Bronchial epithelial cell (primary cell): ENCODE measurements around the gene TAS2R10. TPM values are rescaled to one million over a fixed set of nuclear protein-coding genes. Genes with fewer than 3 reads are reported as not detected.
"Not testable (repeated sequence)": the region's sequence is repeated elsewhere in the genome, so short reads cannot be mapped to it uniquely, and the experiment has no call there.

Experiments
- DNase-seq: peaks from one replicate; pipeline ENCODE4 v3.0.0-alpha.2; 2010; ENCODE audit warnings: low read depth
- FAIRE-seq: peaks from 2 replicates; lab custom pipeline; 2011; peaks lifted over from hg19 to GRCh38; lab: Jason Lieb, UNC
- H3K27me3 ChIP-seq: 2 replicates; pipeline ENCODE4 v1.5.1; 2011; ENCODE audit warnings: low read length; ENCODE audit not compliant: control insufficient read depth, insufficient read depth
- H3K36me3 ChIP-seq: 2 replicates; pipeline ENCODE4 v1.5.1; 2011; ENCODE audit warnings: low read length; ENCODE audit not compliant: control insufficient read depth, insufficient read depth
- H3K4me3 ChIP-seq: 2 replicates; pipeline ENCODE4 v1.5.1; 2011; ENCODE audit warnings: mild to moderate bottlenecking, low read depth, low read length, control low read depth
- total RNA-seq: library from RNA; depleted of rRNA; stranded (reverse); fragments of >200 nt; gene quantifications from 2 replicates; pipeline ENCODE4 v1.2.1, GENCODE V29; 2014
- TF ChIP-seq, protein P1 (sequence below): IDR thresholded peaks from 2 replicates; pipeline ENCODE4 v1.5.1; 2011; ENCODE audit warnings: mild to moderate bottlenecking, moderate library complexity, low read length, control low read depth, inconsistent platforms; ENCODE audit not compliant: insufficient read depth, severe bottlenecking

The TAS2R10 gene
- total RNA-seq, 1 donor from 2014 or later, result 0.26 TPM

DNA sequence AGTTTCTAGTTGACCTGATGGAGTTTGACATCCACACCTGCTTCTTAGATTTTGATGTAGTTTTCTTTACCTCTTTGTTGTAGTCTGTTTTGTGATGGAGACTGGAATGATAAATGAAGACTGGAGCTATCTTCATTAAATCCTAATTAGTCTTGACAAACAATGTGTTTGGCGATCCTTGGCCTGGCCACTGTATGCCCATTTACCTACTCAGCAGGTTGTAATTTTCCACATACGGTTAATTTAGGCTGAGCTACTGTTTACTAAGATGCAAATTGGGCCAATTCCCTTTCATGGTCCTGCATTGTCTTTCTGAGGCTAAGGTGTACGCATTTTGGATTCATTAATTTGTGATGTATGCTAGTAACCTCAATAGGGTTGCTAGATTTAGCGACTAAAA is 23.6 kb downstream of the TAS2R10 start, which contains the start of gene TAS2R7:
Gene TAS2R7 (minus strand): TSS at position 41 of the 400 bp plus-strand sequence. CDS start 57 bp downstream, outside the sequence.
- no peak within 1 kb of the TSS for H3K4me3 ChIP-seq
- no peak for FAIRE-seq
- no peak for DNase-seq
- TF ChIP-seq, protein P1, sequence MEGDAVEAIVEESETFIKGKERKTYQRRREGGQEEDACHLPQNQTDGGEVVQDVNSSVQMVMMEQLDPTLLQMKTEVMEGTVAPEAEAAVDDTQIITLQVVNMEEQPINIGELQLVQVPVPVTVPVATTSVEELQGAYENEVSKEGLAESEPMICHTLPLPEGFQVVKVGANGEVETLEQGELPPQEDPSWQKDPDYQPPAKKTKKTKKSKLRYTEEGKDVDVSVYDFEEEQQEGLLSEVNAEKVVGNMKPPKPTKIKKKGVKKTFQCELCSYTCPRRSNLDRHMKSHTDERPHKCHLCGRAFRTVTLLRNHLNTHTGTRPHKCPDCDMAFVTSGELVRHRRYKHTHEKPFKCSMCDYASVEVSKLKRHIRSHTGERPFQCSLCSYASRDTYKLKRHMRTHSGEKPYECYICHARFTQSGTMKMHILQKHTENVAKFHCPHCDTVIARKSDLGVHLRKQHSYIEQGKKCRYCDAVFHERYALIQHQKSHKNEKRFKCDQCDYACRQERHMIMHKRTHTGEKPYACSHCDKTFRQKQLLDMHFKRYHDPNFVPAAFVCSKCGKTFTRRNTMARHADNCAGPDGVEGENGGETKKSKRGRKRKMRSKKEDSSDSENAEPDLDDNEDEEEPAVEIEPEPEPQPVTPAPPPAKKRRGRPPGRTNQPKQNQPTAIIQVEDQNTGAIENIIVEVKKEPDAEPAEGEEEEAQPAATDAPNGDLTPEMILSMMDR, result no peak
- H3K36me3 ChIP-seq, result no peaks in the 10 kb centered on the region
- H3K27me3 ChIP-seq, result peaks cover 2% of the 10 kb centered on the region

DNA sequence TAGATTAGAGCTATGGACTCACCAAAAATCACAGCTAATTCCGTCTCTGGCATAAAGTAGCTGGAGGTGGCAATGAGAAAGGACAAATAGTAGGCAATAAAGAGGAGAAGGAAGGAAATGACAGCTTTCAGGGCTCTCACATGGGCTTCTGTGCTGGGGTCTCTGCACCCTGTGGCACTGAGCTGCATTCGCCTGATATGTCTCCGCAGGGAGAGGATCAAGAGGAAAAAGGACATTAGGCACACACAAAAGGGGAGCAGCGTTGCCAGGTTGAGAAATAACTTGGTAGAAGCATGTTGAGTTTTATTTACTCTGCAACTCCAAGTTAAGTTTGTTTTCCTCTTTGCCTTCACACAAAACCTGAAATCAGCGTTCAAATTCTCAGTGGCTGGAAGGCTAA is 24.4 kb downstream of the TAS2R10 start:
- H3K36me3 ChIP-seq, result no peaks in the 10 kb centered on the region
- peaks cover 2% of the 10 kb centered on the region for H3K27me3 ChIP-seq
- H3K4me3 ChIP-seq, result no peak overlapping the region
- no peak for DNase-seq
- FAIRE-seq, result peak; percentile 7
- TF ChIP-seq, protein P1, result no peak

DNA sequence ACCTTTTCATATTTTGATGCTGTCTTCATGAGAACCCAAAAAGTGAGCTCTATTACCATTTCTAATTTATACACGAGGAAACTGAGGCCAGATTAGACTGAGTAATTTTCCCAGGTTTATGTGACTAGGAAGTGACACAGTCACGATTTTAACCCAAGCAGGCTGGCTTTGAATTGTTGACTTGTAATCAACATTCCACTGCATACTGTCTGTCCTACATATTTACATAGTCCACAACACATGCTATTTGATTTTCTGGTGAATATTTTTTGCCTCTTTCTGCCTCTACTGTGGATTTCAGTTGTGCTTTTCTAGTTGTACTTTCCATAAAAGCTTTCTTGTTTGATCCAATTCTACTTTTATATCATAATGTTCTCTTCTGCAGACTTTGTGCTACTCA is 31.9 kb downstream of the TAS2R10 start:
- DNase-seq (no peak), FAIRE-seq (no peak)
- Histone ChIP-seq H3K4me3 (no peak overlapping the region), H3K36me3 (no peaks in the 10 kb centered on the region), H3K27me3 (no peaks in the 10 kb centered on the region)
- TF ChIP-seq, protein P1, result no peak

DNA sequence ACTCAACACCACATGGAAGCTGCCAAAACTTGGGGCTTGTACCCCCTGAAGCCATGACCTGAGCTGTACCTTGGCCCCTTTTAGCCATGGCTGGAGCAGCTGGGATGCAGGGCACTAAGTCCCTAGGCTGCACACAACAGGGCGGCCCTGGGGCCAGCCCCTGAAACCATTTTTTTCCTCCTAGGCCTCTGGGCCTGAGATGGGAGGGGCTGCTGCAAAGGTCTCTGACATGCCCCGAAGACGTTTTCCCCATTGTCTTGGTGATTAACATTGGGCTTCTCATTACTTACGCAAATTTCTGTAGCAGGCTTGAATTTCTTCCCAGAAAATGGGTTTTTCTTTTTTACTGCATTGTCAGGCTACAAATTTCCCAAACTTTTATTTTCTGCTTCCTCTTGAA is 34.4 kb downstream of the TAS2R10 start:
- H3K4me3 ChIP-seq, H3K36me3 ChIP-seq, FAIRE-seq, DNase-seq, H3K27me3 ChIP-seq: not testable (repeated sequence)

DNA sequence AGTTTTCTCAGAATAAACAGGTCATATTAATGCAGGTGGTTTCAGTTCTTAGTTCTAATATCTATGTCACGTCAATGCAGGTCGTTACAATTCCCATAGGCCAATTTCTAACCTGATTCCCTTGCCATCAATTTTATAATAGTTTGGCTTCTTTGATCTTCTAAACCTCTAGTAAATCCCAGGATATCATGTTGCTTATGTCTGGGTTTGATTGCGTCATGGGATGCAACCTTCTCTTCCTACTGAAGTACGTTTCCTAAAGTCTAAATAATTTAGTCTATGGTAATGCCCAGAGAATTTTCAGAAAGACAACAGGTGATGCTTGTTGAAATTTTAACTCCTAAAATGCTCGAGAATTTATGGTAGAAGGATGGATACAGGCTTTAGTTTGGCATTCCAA is 42.9 kb downstream of the TAS2R10 start:
- no peaks in the 10 kb centered on the region for H3K27me3 ChIP-seq
- H3K36me3 ChIP-seq, result no peaks in the 10 kb centered on the region
- FAIRE-seq (no peak), DNase-seq (no peak)
- no peak overlapping the region for H3K4me3 ChIP-seq
- TF ChIP-seq, protein P1, result no peak

DNA sequence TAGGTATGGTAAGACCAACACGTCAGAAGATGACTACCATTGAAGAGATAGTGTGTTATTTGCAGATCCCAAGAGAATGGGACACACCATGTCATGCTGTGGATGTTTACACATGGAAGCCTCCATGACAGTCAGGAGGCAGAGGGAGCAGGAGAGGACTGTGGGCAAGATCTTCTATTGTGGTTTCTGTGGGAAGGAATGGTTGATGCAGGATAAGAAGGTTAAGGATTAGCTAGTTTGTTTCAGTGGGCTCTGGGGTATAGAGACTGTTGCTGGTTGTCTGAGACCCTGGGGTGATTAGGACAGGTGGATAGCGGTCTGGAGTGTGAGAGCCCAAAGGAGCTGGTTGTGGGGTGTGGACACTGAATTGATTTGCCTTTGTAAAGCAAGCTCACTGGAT is 47.1 kb downstream of the TAS2R10 start:
- TF ChIP-seq, protein P1, result no peak
- H3K36me3 ChIP-seq, result no peaks in the 10 kb centered on the region
- FAIRE-seq, result no peak

More for the DNA sequence above, 47.1 kb downstream of the TAS2R10 start:
- Histone ChIP-seq H3K27me3 (peaks cover 2% of the 10 kb centered on the region), H3K4me3 (no peak overlapping the region)
- DNase-seq, result no peak

Other genes with a start within 250 kb of the TAS2R10 start
- 14.0 and 14.5 TPM in 2 replicates for gene MAGOHB, start 212.7 kb downstream of the TAS2R10 start, total RNA-seq
- gene STYK1, start 152.3 kb downstream of the TAS2R10 start, total RNA-seq, result 0.53 and 6.8 TPM in 2 replicates
- gene YBX3, start 103.0 kb downstream of the TAS2R10 start, total RNA-seq, result 134 and 164 TPM in 2 replicates
- gene TAS2R7, start 23.7 kb downstream of the TAS2R10 start, total RNA-seq, result not detected in 2 replicates
- gene TAS2R8, start 19.1 kb downstream of the TAS2R10 start, total RNA-seq, result not detected in 2 replicates
- not detected in 2 replicates for gene TAS2R9, start 16.2 kb downstream of the TAS2R10 start, total RNA-seq
- 0.53 TPM in 1 of 2 replicates, not detected in the other for gene PRR4, start 23.1 kb upstream of the TAS2R10 start, total RNA-seq
- gene PRH1, start 57.9 kb upstream of the TAS2R10 start, total RNA-seq, result 13.3 and 13.7 TPM in 2 replicates
- gene TAS2R13, start 83.2 kb upstream of the TAS2R10 start, total RNA-seq, result 0.38 and 1.1 TPM in 2 replicates
- gene PRH2, start 102.9 kb upstream of the TAS2R10 start, total RNA-seq, result 0.38 TPM in 1 of 2 replicates, not detected in the other
- gene TAS2R14, start 112.9 kb upstream of the TAS2R10 start, total RNA-seq, result 1.1 and 1.2 TPM in 2 replicates
- 1.0 and 2.1 TPM in 2 replicates for gene TAS2R50, start 160.6 kb upstream of the TAS2R10 start, total RNA-seq
- 1.8 and 2.0 TPM in 2 replicates for gene TAS2R20, start 171.9 kb upstream of the TAS2R10 start, total RNA-seq
- 2.4 and 3.9 TPM in 2 replicates for gene TAS2R19, start 196.3 kb upstream of the TAS2R10 start, total RNA-seq
- 1.3 and 2.0 TPM in 2 replicates for gene TAS2R31, start 205.0 kb upstream of the TAS2R10 start, total RNA-seq
- gene TAS2R46, start 235.9 kb upstream of the TAS2R10 start, total RNA-seq, result 0.90 and 2.1 TPM in 2 replicates